ENCODE results near the gene PBLD.

Gene PBLD

DNA sequence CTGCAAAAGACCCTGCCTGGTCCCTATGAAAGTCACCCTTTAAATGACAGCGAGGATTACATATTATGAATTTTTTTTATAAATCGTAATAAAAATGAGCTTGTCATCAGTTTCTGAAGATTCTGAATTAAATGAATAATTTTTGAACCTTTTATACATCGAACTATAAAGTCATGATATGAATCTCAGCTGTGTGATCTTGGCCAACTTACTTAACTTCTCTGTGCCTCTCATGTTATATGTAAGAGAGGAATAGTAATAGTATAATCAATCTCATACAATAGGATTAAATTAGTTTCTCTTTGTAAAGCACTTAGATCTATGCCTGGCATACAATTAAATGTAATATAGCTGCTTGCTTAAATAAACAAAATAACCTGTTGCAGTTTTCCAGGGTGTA is 95.6 kb downstream of the PBLD start:
- H3K27ac ChIP-seq: no peak overlapping the region
- DNase-seq: no peak
- no peak overlapping the region for H3K4me3 ChIP-seq (ENCODE audit: low read depth, low read length)
- H3K27me3 ChIP-seq (replicated peaks): peaks cover 2% of the 10 kb centered on the region
- TF ChIP-seq, protein P1, sequence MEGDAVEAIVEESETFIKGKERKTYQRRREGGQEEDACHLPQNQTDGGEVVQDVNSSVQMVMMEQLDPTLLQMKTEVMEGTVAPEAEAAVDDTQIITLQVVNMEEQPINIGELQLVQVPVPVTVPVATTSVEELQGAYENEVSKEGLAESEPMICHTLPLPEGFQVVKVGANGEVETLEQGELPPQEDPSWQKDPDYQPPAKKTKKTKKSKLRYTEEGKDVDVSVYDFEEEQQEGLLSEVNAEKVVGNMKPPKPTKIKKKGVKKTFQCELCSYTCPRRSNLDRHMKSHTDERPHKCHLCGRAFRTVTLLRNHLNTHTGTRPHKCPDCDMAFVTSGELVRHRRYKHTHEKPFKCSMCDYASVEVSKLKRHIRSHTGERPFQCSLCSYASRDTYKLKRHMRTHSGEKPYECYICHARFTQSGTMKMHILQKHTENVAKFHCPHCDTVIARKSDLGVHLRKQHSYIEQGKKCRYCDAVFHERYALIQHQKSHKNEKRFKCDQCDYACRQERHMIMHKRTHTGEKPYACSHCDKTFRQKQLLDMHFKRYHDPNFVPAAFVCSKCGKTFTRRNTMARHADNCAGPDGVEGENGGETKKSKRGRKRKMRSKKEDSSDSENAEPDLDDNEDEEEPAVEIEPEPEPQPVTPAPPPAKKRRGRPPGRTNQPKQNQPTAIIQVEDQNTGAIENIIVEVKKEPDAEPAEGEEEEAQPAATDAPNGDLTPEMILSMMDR (IDR thresholded peaks at IDR 0.05; ENCODE audit: low read depth, low read length, missing control alignments): no peak
- in situ Hi-C loops (cut with HindIII; ENCODE audit: low pct_ligation_motif_present, low sequenced_read_pairs): no loop called here
- H3K36me3 ChIP-seq (replicated peaks): no peaks in the 10 kb centered on the region

DNA sequence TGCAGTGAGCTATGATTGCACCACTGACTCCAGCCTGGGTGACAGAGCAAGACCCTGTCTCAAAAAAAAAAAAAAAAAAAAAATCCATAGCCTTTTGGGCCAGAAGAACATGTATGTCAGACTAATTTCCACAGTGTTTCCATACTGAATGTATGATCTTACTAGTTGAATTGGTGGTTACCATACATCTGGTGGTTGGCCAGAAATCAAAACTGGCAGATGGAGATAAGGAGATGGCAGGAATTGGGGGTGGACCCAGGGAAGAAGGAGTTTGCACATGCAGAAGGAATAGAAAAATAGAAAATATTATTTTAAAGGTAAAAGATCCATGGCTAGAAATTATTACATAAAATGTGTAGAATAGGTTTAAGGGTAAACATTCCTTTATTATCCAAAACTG is 97.1 kb downstream of the PBLD start:
- TF ChIP-seq, protein P1 (IDR thresholded peaks at IDR 0.05; ENCODE audit: low read depth, low read length, missing control alignments): no peak
- DNase-seq: no peak
- Histone ChIP-seq H3K27ac (no peak overlapping the region), H3K4me3 (ENCODE audit: low read depth, low read length) (no peak overlapping the region), H3K36me3 (replicated peaks) (no peaks in the 10 kb centered on the region), H3K27me3 (replicated peaks) (peaks cover 2% of the 10 kb centered on the region)
- in situ Hi-C loops (cut with HindIII; ENCODE audit: low pct_ligation_motif_present, low sequenced_read_pairs): no loop called here

DNA sequence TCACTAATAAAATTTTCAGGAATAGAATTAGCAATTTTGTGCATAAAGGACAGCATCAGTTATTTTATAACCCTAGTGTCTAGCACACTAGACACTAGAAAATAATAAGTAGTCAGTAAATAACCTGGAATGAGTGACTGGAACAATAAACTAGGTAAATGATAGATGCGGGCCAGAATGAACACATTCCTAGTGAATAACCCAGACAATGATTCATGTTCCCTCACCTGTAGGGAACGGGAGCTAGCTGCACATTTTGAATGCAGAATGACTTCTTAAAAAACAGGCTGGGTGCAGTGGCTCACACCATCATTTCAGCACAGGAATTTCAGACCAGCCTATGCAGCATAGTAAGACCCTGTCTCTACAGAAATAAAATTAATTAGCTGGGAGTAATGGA is 97.6 kb downstream of the PBLD start:
- TF ChIP-seq, protein P1 (IDR thresholded peaks at IDR 0.05; ENCODE audit: low read depth, low read length, missing control alignments): no peak
- no peak for DNase-seq
- Histone ChIP-seq H3K4me3 (ENCODE audit: low read depth, low read length) (no peak overlapping the region), H3K36me3 (replicated peaks) (no peaks in the 10 kb centered on the region), H3K27ac (no peak overlapping the region), H3K27me3 (replicated peaks) (peaks cover 2% of the 10 kb centered on the region)
- in situ Hi-C loops (cut with HindIII; ENCODE audit: low pct_ligation_motif_present, low sequenced_read_pairs): no loop called here

DNA sequence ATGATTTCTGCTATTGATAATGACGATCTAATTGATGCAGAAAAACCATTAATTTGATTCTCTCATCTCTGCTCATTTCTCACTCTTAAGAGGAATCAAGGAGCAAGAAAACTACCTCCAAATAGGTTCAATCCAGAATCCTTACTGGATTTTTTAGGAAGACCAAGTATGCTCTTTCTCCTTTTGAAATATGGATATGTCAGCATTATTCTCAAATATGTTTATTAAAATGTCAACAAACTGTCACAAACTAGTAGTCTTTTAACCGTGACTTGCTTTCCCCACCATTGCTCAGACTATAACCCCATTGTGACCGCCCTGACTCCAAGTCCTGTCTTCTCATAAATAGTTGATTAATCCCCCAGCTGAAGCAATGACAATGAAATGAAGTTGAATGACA is 99.7 kb downstream of the PBLD start:
- TF ChIP-seq, protein P1 (IDR thresholded peaks at IDR 0.05; ENCODE audit: low read depth, low read length, missing control alignments): no peak
- Histone ChIP-seq H3K4me3 (ENCODE audit: low read depth, low read length) (no peak overlapping the region), H3K36me3 (replicated peaks) (no peaks in the 10 kb centered on the region), H3K27me3 (replicated peaks) (peaks cover 2% of the 10 kb centered on the region), H3K27ac (no peak overlapping the region)
- in situ Hi-C loops (cut with HindIII; ENCODE audit: low pct_ligation_motif_present, low sequenced_read_pairs): no loop called here
- DNase-seq: no peak
